Measurements from ENCODE around the gene SNCAIP.

Gene SNCAIP

DNA sequence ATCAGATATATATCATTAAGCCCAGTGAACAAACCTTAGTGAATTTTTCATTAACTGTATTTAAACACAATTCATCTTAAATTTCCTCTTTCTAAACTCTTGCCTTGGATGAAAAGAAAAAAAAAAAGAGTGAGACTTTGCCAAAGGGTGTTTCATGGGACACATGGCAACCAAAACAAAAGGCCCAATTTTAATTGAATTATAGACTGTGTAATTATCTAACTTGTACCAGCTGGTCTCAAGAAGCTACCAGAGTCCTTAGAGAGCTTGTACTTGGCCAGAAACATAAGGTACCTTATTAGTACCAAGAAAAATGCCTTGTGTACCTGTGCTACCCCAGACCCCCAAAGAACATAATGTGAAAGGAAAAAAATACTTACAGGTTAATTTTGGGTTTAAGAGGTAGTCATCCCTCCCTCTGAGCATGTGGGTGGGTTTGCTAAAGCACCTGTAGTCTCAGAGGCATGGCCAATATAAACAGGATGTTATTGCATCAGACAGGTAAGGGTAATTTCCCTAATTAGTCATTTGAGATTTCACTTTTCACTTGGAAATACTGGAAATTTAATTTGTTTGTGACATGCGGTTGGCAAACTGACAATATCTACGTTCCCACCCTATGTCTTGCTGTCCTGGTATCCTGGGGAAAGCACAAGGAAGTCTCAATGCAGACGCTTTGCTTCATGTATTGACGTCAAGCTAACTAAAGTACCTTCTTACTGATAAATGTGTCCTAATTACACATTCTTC, 90.1 kb downstream of the SNCAIP start:
- DNase-seq = no peak

DNA sequence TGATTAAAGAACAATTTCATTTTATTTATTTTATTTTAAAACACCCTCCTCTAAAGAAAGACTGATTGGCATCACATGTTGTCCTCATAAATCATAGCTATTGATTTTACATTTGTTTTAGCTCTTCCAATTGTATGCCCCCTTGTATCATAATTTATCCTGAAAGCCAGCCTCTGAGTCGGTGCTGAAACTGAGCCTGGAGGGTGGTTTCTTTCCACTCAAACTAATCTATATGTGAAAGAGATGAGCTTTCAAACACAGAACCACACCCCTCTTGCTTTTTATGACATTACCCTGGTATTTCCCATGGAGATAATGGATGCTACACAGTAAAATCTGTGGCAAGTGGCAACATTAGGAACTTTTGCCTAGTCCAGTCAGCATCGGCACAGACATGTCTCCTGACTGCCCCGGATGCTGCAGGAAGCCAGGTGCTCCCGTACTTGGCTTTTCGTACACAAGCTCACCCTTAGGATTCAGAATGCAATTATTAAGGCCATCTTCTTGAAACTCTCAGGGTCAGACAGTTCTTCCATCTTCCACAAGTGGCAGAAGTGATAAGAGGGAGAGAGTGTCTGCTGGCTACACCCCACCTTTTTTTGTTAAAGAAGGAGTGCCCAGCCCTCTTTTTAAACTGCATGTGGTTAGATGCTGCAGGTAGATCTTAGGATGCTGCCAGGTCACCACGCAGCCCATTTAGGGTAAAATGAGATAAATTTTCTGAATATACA, 91.1 kb downstream of the SNCAIP start:
- no peak for DNase-seq

- no peak for DNase-seq
Measured at GRCh38 chr5:122404018-122404417, 92.0 kb downstream of the SNCAIP start.

GRCh38 chr5:122404653-122405362, 92.8 kb downstream of the SNCAIP start:
- DNase-seq = no peak

DNA sequence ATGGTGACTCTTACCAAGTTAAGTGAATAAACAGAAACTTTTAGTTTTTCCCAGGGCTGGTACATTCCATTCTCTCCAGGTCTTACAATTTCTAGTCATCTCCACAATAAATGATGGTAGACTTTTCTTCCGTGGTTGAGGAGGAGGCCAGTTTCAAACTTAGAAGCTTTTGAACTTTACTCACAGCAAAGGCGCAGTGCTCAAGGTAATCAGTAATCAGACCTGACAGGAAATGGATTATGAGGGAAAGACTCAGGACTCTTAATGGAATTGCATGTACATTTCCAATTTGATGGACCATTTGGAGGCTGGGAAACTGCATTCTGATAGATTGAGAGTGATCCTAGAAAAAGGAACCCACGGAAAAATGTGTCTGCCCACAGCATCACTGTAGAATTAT, 93.7 kb downstream of the SNCAIP start:
- no peak for DNase-seq

DNA sequence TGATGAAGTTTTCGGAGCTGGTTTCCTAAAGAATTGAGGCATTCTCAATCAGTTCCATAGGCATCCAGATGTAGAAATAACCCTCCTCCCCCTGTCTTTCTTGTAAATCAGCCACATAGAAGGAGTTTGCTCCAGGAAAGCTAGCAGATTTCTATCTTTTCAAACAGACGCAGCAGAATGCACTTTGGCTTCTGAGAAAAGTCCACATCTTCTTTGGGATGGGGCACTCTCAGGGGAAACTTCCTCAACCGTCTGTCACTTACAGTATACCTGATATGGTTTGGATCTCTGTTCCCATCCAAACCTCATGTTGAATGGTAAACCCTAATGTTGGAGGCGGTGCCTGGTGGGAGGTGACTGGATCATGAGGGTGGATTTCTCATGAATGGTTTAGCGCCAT, 94.1 kb downstream of the SNCAIP start:
- DNase-seq = no peak

DNA sequence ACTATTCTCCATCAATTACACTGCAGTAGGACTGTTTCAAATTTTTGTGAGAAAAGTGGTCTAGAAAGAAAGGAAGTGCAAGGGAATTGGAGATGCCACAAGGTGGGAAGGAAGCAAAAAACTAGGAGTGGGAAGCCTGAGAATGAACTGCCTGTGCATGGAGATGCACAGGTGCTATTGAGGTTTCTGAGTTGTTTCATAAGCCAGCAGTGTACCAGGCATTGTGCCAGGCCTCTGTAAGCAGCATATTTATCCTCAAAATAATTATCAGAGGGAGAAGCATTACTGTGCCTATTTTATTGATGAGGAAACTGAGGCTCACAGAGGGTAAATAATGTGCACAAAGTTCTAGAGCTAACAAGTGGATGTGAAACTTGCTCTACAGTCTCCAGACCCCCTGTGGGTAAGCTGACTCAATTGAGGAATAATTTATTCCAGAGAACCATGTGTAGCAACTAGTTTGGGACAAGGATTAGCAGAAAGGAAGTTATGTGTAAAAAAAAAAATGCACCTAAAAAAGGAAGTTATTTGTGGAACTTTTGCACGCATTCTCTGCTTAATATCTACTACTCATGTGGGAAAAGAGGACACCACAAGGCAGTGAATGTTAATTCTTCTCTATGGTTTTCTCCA, 96.7 kb downstream of the SNCAIP start:
- DNase-seq = no peak

GRCh38 chr5:122412966-122413365, 100.9 kb downstream of the SNCAIP start:
- no peak for DNase-seq

DNA sequence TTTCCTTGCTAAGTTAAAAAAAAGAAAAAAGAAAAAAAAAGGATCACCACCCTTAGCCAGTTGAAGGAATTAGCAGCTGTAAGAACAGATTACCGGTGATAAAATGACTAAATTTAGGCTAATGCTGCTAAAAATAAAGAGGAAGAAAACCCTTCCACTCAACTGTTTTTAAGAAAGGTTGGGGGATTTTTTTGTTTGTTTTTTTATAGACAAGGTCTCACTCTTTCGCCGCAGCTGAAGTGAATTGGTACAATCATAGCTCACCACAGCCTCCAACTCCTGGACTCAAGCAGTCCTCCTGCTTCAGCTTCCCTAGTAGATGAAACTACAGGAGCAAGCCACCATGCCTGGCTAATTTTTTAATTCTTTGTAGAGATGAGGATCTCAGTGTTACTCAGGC, 101.7 kb downstream of the SNCAIP start:
- DNase-seq = no peak

- DNase-seq = no peak
Measured at GRCh38 chr5:122415030-122415800, 103.2 kb downstream of the SNCAIP start.

DNA sequence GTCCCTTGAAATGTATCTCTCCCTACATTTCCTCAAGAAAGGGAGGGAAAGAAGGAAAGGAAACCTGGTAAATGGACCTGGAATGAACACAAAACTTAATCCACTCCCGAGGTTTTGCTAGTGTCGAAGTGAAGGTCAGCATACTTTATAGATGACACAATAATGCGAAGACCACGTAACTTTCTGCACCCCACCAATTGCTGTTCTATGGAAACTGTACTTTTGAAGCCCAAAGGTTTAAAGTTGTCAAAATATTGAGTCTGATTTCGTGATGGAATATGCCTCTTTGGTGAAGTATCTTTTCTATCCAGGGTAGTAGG, 103.7 kb downstream of the SNCAIP start:
- no peak for DNase-seq

DNA sequence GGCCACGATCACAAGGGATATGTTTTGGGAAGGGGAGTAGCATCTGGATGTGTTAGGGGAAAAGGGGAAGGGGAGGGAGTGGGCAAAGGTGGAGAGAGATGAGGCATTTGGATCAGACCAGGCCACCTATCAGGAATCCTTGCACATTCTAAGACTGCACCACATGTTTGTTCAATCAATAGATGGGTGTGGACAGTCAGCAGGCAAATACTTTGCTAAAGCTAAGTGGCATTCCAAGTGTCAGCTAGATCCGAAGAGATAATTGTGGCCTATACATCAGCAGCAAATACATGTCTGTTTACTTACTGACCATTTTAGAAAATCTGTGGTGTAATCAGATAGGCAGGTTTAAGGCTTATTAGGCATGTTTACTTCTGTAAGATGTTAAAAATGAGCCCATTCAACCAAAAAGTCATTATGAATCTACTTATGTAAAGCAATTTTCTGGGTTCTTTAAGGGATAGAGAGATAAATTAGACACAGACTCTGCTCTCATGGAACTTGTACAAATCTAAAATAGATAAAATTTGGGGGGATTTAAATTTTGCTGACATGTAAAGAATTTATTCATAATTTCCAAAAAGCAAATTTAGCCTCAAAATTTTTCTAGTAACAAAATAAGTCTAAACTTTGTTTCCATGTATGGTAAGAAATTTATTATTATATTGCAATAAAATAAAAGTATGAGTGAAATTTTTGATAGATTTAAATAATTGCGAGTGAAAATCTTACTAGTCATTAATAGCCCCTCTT, 107.3 kb downstream of the SNCAIP start:
- DNase-seq = no peak

DNA sequence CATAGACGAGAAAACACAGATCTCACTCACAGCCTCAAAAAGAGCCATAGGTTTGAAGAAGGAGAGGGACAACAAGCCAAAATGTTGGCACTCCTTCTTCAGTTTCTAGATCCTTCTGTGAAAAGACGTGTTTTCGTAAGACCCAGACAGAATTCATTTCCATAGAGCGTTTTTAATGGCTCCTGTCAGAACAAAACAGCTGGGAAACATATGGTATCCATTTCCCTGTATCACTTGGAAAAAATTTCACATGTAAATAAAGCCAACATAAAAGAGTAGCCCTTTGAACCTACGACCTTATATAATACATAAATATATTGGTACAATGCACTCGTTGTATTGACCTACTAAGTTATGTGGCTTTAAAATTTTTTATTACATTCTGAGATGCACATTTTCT, 108.1 kb downstream of the SNCAIP start:
- no peak for DNase-seq

DNA sequence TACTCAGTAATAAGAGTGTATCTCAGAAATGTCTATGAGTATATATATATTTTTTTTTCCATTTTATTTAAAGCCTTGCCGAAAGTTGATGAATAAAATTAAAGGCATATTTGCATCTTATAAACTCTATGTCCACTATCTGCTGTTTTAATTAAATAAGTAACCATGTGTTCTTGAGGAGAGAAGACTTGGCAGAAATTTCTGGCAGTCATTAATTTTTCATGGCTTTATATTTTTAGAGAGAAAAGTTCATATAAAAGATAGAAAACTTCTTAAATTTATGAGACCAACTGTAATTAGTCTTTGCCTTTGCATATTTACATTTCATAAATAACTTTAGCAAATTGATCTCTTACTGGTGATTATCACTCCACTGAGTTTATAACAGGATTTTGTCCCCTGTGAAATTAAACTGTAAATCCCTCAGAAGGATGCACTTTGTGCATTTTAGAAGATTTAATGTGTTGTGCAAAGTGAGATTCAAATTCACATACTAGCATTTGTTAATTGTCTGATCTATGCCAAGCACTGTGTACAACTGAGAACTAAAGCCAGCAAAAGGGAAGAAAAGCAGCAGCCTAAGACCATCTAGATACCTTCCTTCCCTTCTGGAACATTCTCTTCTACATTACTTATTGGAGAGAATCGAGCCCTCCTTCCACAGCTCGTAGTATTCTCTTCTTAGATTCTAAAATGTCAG, 108.7 kb downstream of the SNCAIP start:
- DNase-seq = no peak

DNA sequence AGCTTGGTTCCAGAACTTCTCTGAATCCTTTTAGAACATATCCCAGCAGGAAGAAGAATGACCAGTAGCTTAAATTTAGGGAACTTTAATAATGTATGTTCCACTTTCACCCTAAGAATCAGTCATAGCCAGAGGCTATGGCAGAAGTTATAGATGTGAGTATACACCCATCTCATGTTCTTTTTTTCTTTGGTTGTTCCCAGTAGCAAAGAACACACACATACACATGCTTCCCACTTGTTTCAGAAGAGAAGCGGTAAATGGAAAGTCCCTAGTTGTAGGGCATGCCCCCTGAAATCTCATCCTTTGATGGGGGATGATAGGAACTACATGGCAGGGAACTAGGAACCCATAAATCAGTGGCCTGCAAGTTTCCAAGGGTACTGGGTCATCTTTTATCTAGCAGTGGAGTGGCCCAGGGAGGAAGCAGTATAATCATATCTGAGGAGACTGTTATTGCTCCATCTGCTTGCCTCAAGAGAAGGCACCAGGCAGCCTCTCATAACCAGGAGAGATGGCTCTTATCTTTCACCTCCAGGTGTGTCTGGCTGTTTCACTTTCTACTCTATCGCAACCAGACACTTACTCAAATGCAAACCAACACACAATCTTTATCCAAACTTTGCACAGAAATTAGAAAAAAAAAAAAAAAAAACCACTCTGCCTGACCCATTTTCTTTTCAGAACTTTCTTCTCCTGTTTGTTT, 109.5 kb downstream of the SNCAIP start:
- no peak for DNase-seq

- no peak for DNase-seq
Measured at GRCh38 chr5:122423221-122423620, 111.2 kb downstream of the SNCAIP start.

DNA sequence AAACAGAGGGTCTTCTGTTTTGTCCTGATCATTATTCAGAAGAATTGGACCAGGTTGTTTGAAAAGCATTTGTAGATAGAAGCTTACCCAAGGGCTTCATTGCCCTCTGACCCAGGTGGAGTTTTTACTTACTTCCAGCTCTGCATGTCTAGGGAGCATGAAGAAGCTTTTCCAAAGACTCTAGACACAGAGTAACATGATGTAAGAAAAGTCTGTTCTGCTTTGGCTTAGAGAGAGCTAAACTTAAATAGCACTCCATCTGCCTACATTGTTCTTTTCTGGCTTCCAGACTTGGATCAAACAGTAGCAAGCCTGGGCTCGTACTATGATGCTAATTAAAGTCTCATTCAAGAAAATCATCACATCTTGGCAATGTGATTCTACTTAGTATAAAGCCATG, 112.1 kb downstream of the SNCAIP start:
- no peak for DNase-seq

- no peak for DNase-seq
Measured at GRCh38 chr5:122426301-122426700, 114.3 kb downstream of the SNCAIP start.

- DNase-seq = no peak
Measured at GRCh38 chr5:122427621-122428020, 115.6 kb downstream of the SNCAIP start.

- DNase-seq = no peak
Measured at GRCh38 chr5:122429545-122430318, 117.7 kb downstream of the SNCAIP start.
